GM12891 (cell line): ENCODE data around the gene ABRAXAS1.

Source experiments
- PAX5 ChIP-seq: IDR thresholded peaks from 2 replicates; pipeline ENCODE4 v1.6.1; 2011; ENCODE audit warnings: low read length, moderate library complexity, mild to moderate bottlenecking; ENCODE audit not compliant: insufficient read depth, severe bottlenecking
- POLR2A ChIP-seq: IDR thresholded peaks from 2 replicates; pipeline ENCODE4 v1.6.1; 2011; ENCODE audit warnings: low read depth, low read length, control low read depth
- POLR2AphosphoS5 ChIP-seq: IDR thresholded peaks from 2 replicates; pipeline ENCODE4 v1.6.1; 2011; ENCODE audit warnings: low read depth, low read length, control low read depth
- TAF1 ChIP-seq: IDR thresholded peaks from 2 replicates; pipeline ENCODE4 v1.6.1; 2011; ENCODE audit warnings: low read depth, low read length, control low read depth

DNA sequence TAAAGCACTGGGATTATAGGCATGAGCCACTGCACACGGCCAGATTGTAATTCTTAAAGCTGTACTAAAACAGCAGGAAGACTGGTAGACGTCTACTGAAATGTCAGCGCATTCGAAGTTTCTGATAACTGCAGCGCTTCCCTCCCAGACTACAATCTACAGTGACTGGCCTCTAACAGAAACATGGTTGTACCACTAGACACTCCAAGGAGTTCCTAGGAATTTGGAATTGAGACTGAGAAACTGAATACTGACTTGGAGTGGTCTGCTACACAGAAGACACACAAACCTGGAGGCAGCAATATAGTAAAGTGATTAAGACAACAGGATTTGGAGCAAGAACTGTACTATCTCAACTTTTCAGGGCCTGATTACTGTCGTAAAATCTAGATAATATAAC is 30.2 kb downstream of the ABRAXAS1 start:
- no peak for TF ChIP-seq POLR2AphosphoS5
- TF ChIP-seq POLR2A, result no peak
- no peak for TF ChIP-seq TAF1
- no peak for TF ChIP-seq PAX5
